Neural cell (in vitro differentiated cells): Measurements from ENCODE around the gene SPOP. TPM values are rescaled to one million over a fixed set of nuclear protein-coding genes. Genes with fewer than 3 reads are reported as not detected.

Source experiments
- H2AFZ ChIP-seq: fragments of 200-600, 300-800 bp; sonication (generic), shearing (Covaris generic); 2 replicates; pipeline ENCODE4 v1.6.0; 2014; ENCODE audit warnings: low read depth, mild to moderate bottlenecking, antibody characterized with exemption, low read length, moderate library complexity
- H3F3A ChIP-seq: fragments of 200-600 bp; shearing (Covaris generic); 2 replicates; pipeline ENCODE4 v1.6.1; 2016; ENCODE audit warnings: mild to moderate bottlenecking, moderate library complexity, mixed read lengths, antibody characterized with exemption, low read length; ENCODE audit not compliant: insufficient read depth, poor library complexity, severe bottlenecking
- H3K27ac ChIP-seq: fragments of 200-600, 300-800 bp; sonication (generic), shearing (Covaris generic); 2 replicates; pipeline ENCODE4 v1.5.1; 2014; ENCODE audit warnings: mild to moderate bottlenecking, low read length, moderate library complexity
- H3K27me3 ChIP-seq: fragments of 300-800, 200-600 bp; sonication (generic), shearing (Covaris generic); 2 replicates; pipeline ENCODE4 v1.6.0; 2014; ENCODE audit warnings: mild to moderate bottlenecking, low read depth, low read length, moderate library complexity; ENCODE audit not compliant: insufficient read depth
- H3K36me3 ChIP-seq: fragments of 300-800, 200-600 bp; sonication (generic), shearing (Covaris generic); 2 replicates; pipeline ENCODE4 v1.5.1; 2014; ENCODE audit warnings: mild to moderate bottlenecking, antibody characterized with exemption, low read length, moderate library complexity; ENCODE audit not compliant: insufficient read depth
- H3K4me2 ChIP-seq: fragments of 300-800, 200-600 bp; sonication (generic), shearing (Covaris generic); 2 replicates; pipeline ENCODE4 v1.6.0; 2014; ENCODE audit warnings: mild to moderate bottlenecking, low read length
- H3K4me3 ChIP-seq: fragments of 300-800, 200-600 bp; sonication (generic), shearing (Covaris generic); 2 replicates; pipeline ENCODE4 v1.5.1; 2014; ENCODE audit warnings: mild to moderate bottlenecking, low read length, moderate library complexity
- H3K79me2 ChIP-seq: fragments of 200-600 bp; shearing (Covaris generic); replicated peaks from 2 replicates; pipeline ENCODE4 v1.6.0; 2014; ENCODE audit warnings: mild to moderate bottlenecking, low read length, moderate library complexity; ENCODE audit not compliant: insufficient read depth
- H3K9ac ChIP-seq: fragments of 300-800, 200-600 bp; sonication (generic), shearing (Covaris generic); 2 replicates; pipeline ENCODE4 v1.6.1; 2016; ENCODE audit warnings: mild to moderate bottlenecking, low read length, mixed read lengths
- H3K9me2 ChIP-seq: fragments of 200-600 bp; shearing (Covaris generic); 2 replicates; pipeline ENCODE4 v1.6.1; 2016; ENCODE audit warnings: mild to moderate bottlenecking, low read length, mixed read lengths; ENCODE audit not compliant: insufficient read depth
- H3K9me3 ChIP-seq: fragments of 200-600, 300-800 bp; sonication (generic), shearing (Covaris generic); 2 replicates; pipeline ENCODE4 v1.6.1; 2016; ENCODE audit warnings: mild to moderate bottlenecking, mixed run types, low read length, moderate library complexity, mixed read lengths
- H4K20me1 ChIP-seq: fragments of 200-600 bp; shearing (Covaris generic); 2 replicates; pipeline ENCODE4 v1.6.1; 2016; ENCODE audit warnings: mild to moderate bottlenecking, mixed run types; ENCODE audit not compliant: insufficient read depth
- CTCF ChIP-seq: fragments of 450-650 bp; IDR thresholded peaks from 2 replicates; pipeline ENCODE4 v1.5.1; 2014; ENCODE audit warnings: antibody characterized with exemption, mild to moderate bottlenecking, moderate library complexity; ENCODE audit not compliant: poor library complexity, severe bottlenecking
- EP300 ChIP-seq: fragments of 450-650 bp; conservative IDR thresholded peaks from 2 replicates; pipeline ENCODE4 v1.6.1; 2014; ENCODE audit warnings: antibody characterized with exemption, mild to moderate bottlenecking, moderate library complexity; ENCODE audit not compliant: poor library complexity, severe bottlenecking
- EZH2 ChIP-seq: fragments of 200-600, 300-800 bp; shearing (Covaris generic), sonication (generic); IDR thresholded peaks from 2 replicates; pipeline ENCODE4 v1.6.1; 2014; ENCODE audit warnings: antibody characterized with exemption, low read length, borderline replicate concordance, mild to moderate bottlenecking; ENCODE audit not compliant: insufficient read depth, poor library complexity, severe bottlenecking
- MXI1 ChIP-seq: fragments of 450-650 bp; conservative IDR thresholded peaks from 2 replicates; pipeline ENCODE4 v1.6.1; 2014; ENCODE audit warnings: antibody characterized with exemption, mild to moderate bottlenecking; ENCODE audit not compliant: poor library complexity, severe bottlenecking
- POLR2AphosphoS5 ChIP-seq: IDR thresholded peaks from 2 replicates; pipeline ENCODE4 v1.6.1; 2012
- RAD21 ChIP-seq: fragments of 450-650 bp; conservative IDR thresholded peaks from 2 replicates; pipeline ENCODE4 v1.6.1; 2014; ENCODE audit warnings: antibody characterized with exemption, mild to moderate bottlenecking, moderate library complexity
- REST ChIP-seq: IDR thresholded peaks from 2 replicates; pipeline ENCODE4 v1.6.1; 2012; ENCODE audit warnings: borderline replicate concordance
- SMC3 ChIP-seq: fragments of 450-650 bp; conservative IDR thresholded peaks from 2 replicates; pipeline ENCODE4 v1.6.1; 2014; ENCODE audit warnings: antibody characterized with exemption, mild to moderate bottlenecking, moderate library complexity; ENCODE audit not compliant: poor library complexity
- TAF1 ChIP-seq: IDR thresholded peaks from 2 replicates; pipeline ENCODE4 v1.6.1; 2012; ENCODE audit warnings: low read depth
- polyA plus RNA-seq: library from polyadenylated mRNA; depleted of rRNA; stranded (reverse); fragments of >200 nt; gene quantifications from 2 replicates; pipeline ENCODE4 v1.2.3, GENCODE V29; 2014

SPOP gene
- polyA plus RNA-seq, 1 donor from 2014 or later: 71.9 TPM

- no peaks in the 10 kb centered on the region for H4K20me1 ChIP-seq
- H3K27ac ChIP-seq: no peak overlapping the region
- no peaks in the 10 kb centered on the region for H3F3A ChIP-seq
- no peak overlapping the region for H2AFZ ChIP-seq
- no peaks in the 10 kb centered on the region for H3K9me3 ChIP-seq
- no peaks in the 10 kb centered on the region for H3K27me3 ChIP-seq
- no peak overlapping the region for H3K9ac ChIP-seq
- no peaks in the 10 kb centered on the region for H3K9me2 ChIP-seq
- H3K4me3 ChIP-seq: no peak overlapping the region
- TF ChIP-seq POLR2AphosphoS5 (no peak), EZH2 (no peak), CTCF (no peak), MXI1 (no peak), TAF1 (no peak), RAD21 (no peak), SMC3 (no peak), EP300 (no peak), REST (no peak)
- no peaks in the 10 kb centered on the region for H3K36me3 ChIP-seq
- H3K79me2 ChIP-seq: no peaks in the 10 kb centered on the region
- no peak overlapping the region for H3K4me2 ChIP-seq
These were observed 37.9 kb upstream of the SPOP start for GRCh38 chr17:49715717-49716279.

GRCh38 chr17:49715216-49715615 lies 37.3 kb upstream of the SPOP start:
- Histone ChIP-seq H3K36me3 (no peaks in the 10 kb centered on the region), H3K27me3 (no peaks in the 10 kb centered on the region), H3K9me3 (no peaks in the 10 kb centered on the region), H3K9ac (no peak overlapping the region), H3F3A (no peaks in the 10 kb centered on the region), H2AFZ (no peak overlapping the region), H3K4me2 (no peak overlapping the region), H3K9me2 (no peaks in the 10 kb centered on the region), H3K4me3 (no peak overlapping the region), H3K27ac (no peak overlapping the region), H4K20me1 (no peaks in the 10 kb centered on the region), H3K79me2 (no peaks in the 10 kb centered on the region)
- no peak for TF ChIP-seq EP300
- no peak for TF ChIP-seq RAD21
- no peak for TF ChIP-seq TAF1
- TF ChIP-seq SMC3: no peak
- no peak for TF ChIP-seq POLR2AphosphoS5
